ENCODE results near the gene MCM9.
A peak's percentile ranks its signal among the peaks of the same experiment; 100 is the strongest.

The MCM9 gene

DNA sequence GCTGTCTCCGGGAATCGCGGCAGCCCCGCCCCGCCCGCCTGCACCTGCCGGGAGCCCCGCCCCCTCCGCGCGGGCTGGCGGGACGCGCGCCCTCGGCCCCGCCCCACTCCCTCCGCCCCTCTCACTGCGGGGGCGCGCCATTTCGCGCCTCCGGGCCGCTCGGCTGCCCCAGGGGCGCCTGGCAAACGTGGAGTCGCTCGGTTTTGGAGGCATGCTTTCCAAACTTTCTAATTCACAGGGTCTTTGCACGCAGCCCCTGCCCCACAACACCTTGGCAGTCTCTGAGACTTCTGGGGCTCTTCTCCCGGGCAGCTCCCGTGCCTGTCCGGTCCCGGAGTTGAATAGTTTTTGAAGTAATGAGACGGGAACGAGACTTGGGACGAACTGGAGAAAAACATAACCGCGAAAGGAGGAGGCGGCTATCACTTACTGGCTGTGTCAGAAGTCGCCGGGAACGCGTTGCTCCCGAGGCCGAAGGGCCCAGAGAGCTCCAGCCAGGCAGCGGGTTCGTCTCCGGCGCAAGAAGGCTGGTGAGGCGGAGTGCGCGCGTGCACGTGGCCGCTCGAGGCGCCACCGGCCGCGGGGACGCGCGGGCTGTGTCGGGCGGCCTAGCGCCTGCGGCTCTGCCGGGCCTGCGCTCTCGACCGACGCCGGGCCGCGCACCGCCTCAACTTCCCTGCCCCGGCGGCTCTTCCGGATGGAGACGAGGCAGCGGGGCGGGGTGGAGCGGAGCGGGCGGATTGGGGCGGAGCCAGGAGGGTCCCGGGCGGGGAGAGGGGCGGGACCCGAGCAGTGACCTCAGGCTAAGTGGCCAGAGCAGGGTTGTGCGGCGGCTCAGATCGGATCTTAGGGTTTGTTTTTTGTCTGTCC lies at the start of gene MCM9:
Gene MCM9 (minus strand): TSS at position 699 of the 870 bp plus-strand sequence. CDS start 3,436 bp downstream, outside the sequence.
- peak; percentile 92 to 93 for DNase-seq

- no peak for DNase-seq
Observed at GRCh38 chr6:118984342-118984741, 49.4 kb upstream of the MCM9 start.

GRCh38 chr6:118982575-118982911 lies 47.6 kb upstream of the MCM9 start:
- no peak for DNase-seq

DNA sequence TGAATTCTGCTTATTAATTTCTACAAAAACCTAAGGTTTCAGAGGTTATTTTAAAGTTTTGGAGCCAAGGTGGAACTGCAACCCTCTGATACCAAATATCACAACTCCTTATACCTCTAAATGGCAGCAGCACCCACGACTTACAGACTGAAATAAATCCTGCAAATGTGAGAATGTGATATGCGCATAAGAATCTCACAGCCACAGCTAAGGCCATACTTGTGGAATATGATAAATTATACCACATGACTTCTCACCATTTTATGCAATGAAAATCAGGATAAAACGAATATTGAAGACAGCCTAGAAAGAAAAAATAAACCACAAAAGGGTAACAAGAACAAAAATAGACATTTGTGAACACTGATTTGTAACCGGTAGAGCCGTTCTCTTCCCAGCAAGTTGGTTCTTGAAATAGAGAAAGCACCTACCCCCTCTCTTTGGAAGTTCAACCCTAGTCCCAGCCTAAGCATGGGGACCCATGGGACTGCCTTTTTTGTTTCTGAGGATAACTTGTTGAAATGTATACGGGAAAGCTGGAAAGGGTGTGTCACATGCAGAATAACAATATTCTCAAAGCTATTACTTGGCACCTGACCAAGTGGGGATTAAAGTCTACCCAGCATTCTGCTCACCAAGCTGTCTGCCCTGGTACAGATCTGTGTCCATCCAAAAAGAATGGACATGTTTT lies 47.1 kb upstream of the MCM9 start:
- DNase-seq, result no peak

- DNase-seq, result no peak
Observed at GRCh38 chr6:118980063-118980462, 45.1 kb upstream of the MCM9 start.

- no peak for DNase-seq
Observed at GRCh38 chr6:118974790-118975189, 39.8 kb upstream of the MCM9 start.

DNA sequence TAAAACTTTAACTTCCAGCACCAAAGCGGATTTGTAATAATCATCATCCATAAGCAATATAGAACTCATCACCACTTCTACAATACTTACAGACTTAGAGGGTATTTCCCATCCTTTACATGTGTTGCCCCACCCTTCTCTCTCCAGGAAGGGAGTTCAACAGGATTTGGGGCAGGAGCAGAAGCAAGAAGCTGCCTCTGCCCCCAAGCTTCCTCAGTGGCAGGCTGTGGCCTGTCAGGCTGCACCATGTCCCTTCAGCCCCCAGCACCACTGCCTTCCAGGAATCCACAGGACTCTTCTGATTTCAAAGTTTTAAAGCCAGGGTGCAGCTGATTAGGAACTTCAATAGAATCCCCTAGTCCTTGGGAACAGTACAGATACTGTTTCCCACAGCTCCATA lies 36.7 kb upstream of the MCM9 start:
- no peak for DNase-seq

DNA sequence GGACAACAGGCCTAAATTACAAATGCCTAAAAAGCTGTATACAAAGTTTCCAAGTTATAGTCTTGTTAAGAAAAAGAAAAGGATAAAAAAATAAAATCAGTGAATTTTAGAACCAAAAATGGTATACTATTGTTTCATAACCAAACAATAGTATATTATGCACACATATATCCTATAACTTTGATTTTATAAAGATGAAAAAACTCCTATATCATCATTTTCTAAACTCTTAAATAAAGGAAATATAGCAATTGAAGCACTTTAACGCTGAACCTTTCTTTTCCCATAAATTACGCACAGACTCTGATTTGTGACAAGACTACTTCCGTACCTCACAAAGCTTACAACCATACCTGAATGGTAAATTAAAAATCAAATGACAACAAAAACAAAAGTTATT lies 35.9 kb upstream of the MCM9 start:
- DNase-seq, result no peak

GRCh38 chr6:118968416-118968815 lies 33.5 kb upstream of the MCM9 start:
- no peak for DNase-seq

DNA sequence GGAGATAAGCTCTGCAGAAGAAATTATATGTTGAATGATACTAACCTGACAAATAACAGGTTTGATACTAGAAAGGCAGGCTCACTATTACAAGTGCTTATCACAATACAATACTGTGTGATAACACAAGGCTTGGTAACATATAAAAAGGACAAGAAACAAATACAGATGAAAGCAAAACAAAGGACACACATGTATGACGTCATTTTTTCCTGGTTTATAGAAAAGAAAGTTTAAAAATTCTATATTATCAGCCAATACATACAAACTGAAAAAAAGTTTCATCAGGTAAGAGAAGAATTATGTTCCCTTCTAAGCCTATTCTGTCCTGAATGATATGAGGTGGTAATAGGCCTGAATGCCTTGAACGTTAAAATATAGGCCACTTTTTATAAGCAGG lies 32.3 kb upstream of the MCM9 start:
- DNase-seq, result no peak

GRCh38 chr6:118965843-118966370 lies 30.9 kb upstream of the MCM9 start:
- DNase-seq, result no peak

GRCh38 chr6:118965371-118965770 lies 30.4 kb upstream of the MCM9 start:
- no peak for DNase-seq

DNA sequence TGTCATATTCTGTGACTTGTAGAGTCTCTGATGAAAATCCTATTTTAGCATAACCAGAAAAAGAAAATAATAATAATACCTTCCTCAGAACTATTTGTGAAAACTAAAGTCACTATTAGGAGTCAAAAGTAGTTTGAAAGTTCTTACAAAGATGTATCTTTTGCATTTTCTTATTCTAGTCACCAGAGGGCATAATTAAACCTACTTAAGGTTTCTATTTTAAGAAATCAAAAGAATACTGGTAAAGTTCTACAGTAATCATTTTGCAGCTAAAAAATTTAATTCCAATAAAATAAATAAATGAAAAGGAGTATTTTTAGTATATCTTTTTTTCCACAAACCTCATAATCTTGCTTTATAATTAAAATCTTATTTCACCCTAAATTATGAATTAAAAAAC lies 28.0 kb upstream of the MCM9 start:
- no peak for DNase-seq

- no peak for DNase-seq
Observed at GRCh38 chr6:118959903-118960302, 24.9 kb upstream of the MCM9 start.

- DNase-seq, result no peak
Observed at GRCh38 chr6:118953391-118953790, 18.4 kb upstream of the MCM9 start.

GRCh38 chr6:118952683-118953082 lies 17.7 kb upstream of the MCM9 start:
- DNase-seq, result no peak

DNA sequence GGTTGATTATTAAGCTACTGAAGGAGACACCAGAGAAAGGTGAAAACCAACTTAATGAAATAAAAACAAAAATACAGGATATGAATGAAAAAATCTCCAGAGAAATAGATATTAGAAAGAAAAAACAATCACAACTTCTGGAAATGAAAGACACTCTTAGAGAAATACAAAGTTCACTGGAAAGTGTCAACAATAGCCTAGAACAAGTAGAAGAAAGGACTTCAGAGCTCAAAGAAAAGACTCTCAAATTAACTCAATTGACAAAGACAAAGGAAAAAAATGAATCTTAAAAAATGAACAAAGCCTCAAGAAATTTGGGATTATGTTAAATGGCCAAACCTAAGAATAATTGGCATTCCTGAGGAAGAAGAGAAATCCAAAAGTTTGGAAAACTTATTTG lies 10.3 kb upstream of the MCM9 start:
- no peak for DNase-seq

- DNase-seq, result no peak
Observed at GRCh38 chr6:118940770-118941169, 5.8 kb upstream of the MCM9 start.

DNA sequence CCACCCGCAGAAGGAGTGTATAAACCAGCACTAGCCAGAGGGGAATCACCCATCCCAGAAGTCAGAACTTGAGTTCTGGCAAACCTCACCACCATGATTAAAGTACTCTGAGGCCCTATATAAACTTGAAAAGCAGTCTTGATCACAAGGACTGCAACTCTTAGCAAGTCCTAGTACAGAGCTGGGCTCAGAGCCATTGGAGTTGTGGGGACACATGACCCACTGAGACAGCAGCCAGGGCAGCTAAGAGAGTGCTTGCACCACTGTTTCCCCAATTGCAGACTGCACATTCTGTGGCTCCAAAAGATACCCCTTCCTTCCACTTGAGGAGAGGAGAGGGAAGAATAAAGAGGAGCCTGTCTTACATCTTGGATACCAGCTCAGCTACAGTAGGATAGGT lies 4.7 kb upstream of the MCM9 start:
- no peak for DNase-seq

- no peak for DNase-seq
Observed at GRCh38 chr6:118935978-118936703, 1.2 kb upstream of the MCM9 start.

DNA sequence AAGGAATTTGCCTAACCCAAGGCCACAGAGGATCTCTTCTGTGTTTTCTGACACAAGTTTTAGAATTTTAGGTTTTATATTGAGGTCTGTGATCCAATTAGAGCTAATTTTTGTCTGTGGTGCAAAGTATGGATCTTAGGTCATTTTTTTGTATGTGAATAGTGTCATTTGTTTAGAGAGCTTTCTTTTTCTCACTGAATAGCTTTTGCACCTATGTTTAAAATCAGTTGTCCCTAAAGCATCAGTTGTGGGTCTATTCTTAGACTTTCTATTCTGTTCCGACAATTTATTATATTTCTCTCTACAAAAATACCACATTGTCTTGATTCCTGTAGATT lies 341 bp upstream of the MCM9 start:
- DNase-seq, result no peak

GRCh38 chr6:118933855-118934460 lies 1.0 kb downstream of the MCM9 start:
- DNase-seq, result no peak

DNA sequence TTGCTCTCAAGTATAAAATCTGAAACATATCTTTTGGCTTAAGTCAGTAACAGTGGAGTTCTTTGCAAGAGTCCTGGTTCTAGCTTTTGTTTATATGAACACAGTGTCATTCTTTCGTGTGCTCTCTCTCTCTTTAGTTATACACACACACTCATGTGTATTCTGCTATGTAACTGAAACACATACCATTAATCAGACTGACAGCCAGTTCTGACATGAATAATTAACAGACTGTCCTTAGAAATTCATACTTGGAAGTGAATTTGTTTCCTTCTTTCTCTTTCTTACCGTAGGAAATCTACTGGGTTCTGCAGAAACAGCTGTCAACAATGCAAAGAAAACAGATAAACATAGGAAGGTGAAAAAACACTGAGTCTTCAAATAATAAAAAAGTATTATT lies 2.5 kb downstream of the MCM9 start:
- DNase-seq, result no peak
